Astrocyte (in vitro differentiated cells and primary cell): Measurements from ENCODE around the gene IQCK. TPM values are rescaled to one million over a fixed set of nuclear protein-coding genes. Genes with fewer than 3 reads are reported as not detected.

Source experiments
- DNase-seq: peaks from one replicate; pipeline ENCODE4 v3.0.0-alpha.2; 2010; ENCODE audit warnings: low read depth
- FAIRE-seq: peaks from 2 replicates; lab custom pipeline; 2011; peaks lifted over from hg19 to GRCh38; lab: Jason Lieb, UNC
- H2AFZ ChIP-seq: 2 replicates; pipeline ENCODE4 v1.6.0; 2012; ENCODE audit warnings: low read depth, low read length, inconsistent platforms
- H3K27ac ChIP-seq: 2 replicates; pipeline ENCODE4 v1.5.1; 2011; ENCODE audit warnings: low read depth, low read length, inconsistent platforms
- H3K27me3 ChIP-seq: 2 replicates; pipeline ENCODE4 v1.6.0; 2011; ENCODE audit warnings: low read length, inconsistent platforms; ENCODE audit not compliant: insufficient read depth
- H3K36me3 ChIP-seq: 2 replicates; pipeline ENCODE4 v1.5.1; 2011; ENCODE audit warnings: low read length, inconsistent platforms; ENCODE audit not compliant: insufficient read depth
- H3K4me1 ChIP-seq: 2 replicates; pipeline ENCODE4 v1.5.1; 2011; ENCODE audit warnings: low read length, inconsistent platforms; ENCODE audit not compliant: insufficient read depth
- H3K4me2 ChIP-seq: 2 replicates; pipeline ENCODE4 v1.6.0; 2012; ENCODE audit warnings: low read length, inconsistent platforms
- H3K4me3 ChIP-seq: 2 replicates; pipeline ENCODE4 v1.5.1; 2011; ENCODE audit warnings: low read depth, mild to moderate bottlenecking, low read length, inconsistent platforms; ENCODE audit not compliant: insufficient read depth
- H3K79me2 ChIP-seq: 2 replicates; pipeline ENCODE4 v1.6.0; 2012; ENCODE audit warnings: mild to moderate bottlenecking, low read length, inconsistent platforms; ENCODE audit not compliant: insufficient read depth
- H3K9ac ChIP-seq: 2 replicates; pipeline ENCODE4 v1.6.0; 2012; ENCODE audit warnings: mild to moderate bottlenecking, low read length, inconsistent platforms
- H3K9me3 ChIP-seq: 2 replicates; pipeline ENCODE4 v1.5.1; 2012; ENCODE audit warnings: low read depth, mild to moderate bottlenecking, low read length, inconsistent platforms; ENCODE audit not compliant: insufficient read depth
- H4K20me1 ChIP-seq: 2 replicates; pipeline ENCODE4 v1.6.0; 2012; ENCODE audit warnings: low read length, inconsistent platforms; ENCODE audit not compliant: insufficient read depth
- H3K27ac Mint-ChIP-seq: one replicate; pipeline ENCODE4 v1.8.0; 2021; ENCODE audit warnings: mild to moderate bottlenecking, mixed read lengths; ENCODE audit not compliant: unreplicated experiment
- H3K27me3 Mint-ChIP-seq: one replicate; pipeline ENCODE4 v1.8.0; 2021; ENCODE audit warnings: low read depth, mixed read lengths; ENCODE audit not compliant: unreplicated experiment
- H3K36me3 Mint-ChIP-seq: one replicate; pipeline ENCODE4 v1.8.0; 2021; ENCODE audit warnings: low read depth, mixed read lengths; ENCODE audit not compliant: unreplicated experiment
- H3K4me1 Mint-ChIP-seq: one replicate; pipeline ENCODE4 v1.8.0; 2021; ENCODE audit warnings: low read depth, mixed read lengths; ENCODE audit not compliant: unreplicated experiment
- H3K4me3 Mint-ChIP-seq: one replicate; pipeline ENCODE4 v1.8.0; 2021; ENCODE audit warnings: mild to moderate bottlenecking, moderate library complexity, mixed read lengths; ENCODE audit not compliant: unreplicated experiment
- H3K9me3 Mint-ChIP-seq: one replicate; pipeline ENCODE4 v1.8.0; 2021; ENCODE audit warnings: mild to moderate bottlenecking, mixed read lengths; ENCODE audit not compliant: unreplicated experiment
- CTCF ChIP-seq: IDR thresholded peaks from 2 replicates; pipeline ENCODE4 v1.5.1; 2011; ENCODE audit warnings: low read depth, mild to moderate bottlenecking, inconsistent platforms, low read length, moderate library complexity; ENCODE audit not compliant: insufficient read depth
- EZH2 ChIP-seq: IDR thresholded peaks from 2 replicates; pipeline ENCODE4 v1.6.1; 2012; ENCODE audit warnings: mild to moderate bottlenecking, low read length, inconsistent platforms; ENCODE audit not compliant: insufficient read depth
- total RNA-seq: library from RNA; stranded (reverse); gene quantifications from 2 replicates; pipeline ENCODE4 v1.2.1, GENCODE V29; 2021

IQCK gene
- total RNA-seq, 1 donor from 2014 or later, result 5.9 TPM

GRCh38 chr16:19872935-19873334 is 154.9 kb downstream of the IQCK start:
- H3K79me2 ChIP-seq, result no peaks in the 10 kb centered on the region
- H3K36me3 ChIP-seq, result no peaks in the 10 kb centered on the region
- Mint-ChIP-seq H3K4me3 (no peak overlapping the region), H3K36me3 (peaks cover 11% of the 10 kb centered on the region), H3K4me1 (no peaks in the 10 kb centered on the region), H3K9me3 (peaks cover 5% of the 10 kb centered on the region), H3K27me3 (peaks cover 2% of the 10 kb centered on the region), H3K27ac (no peak overlapping the region)
- no peak overlapping the region for H3K27ac ChIP-seq
- DNase-seq (no peak), FAIRE-seq (no peak)
- H3K4me2 ChIP-seq, result no peak overlapping the region
- no peak overlapping the region for H3K9ac ChIP-seq
- H3K27me3 ChIP-seq, result no peaks in the 10 kb centered on the region
- TF ChIP-seq EZH2 (no peak), CTCF (no peak)
- no peaks in the 10 kb centered on the region for H4K20me1 ChIP-seq
- H3K4me1 ChIP-seq, result no peaks in the 10 kb centered on the region
- no peak overlapping the region for H2AFZ ChIP-seq
- no peak overlapping the region for H3K4me3 ChIP-seq
- no peaks in the 10 kb centered on the region for H3K9me3 ChIP-seq

- DNase-seq (no peak), FAIRE-seq (no peak)
- Histone ChIP-seq H3K27ac (no peak overlapping the region), H3K9me3 (no peaks in the 10 kb centered on the region), H3K36me3 (no peaks in the 10 kb centered on the region), H2AFZ (no peak overlapping the region), H3K9ac (no peak overlapping the region), H3K4me1 (peaks cover 2% of the 10 kb centered on the region), H3K4me2 (no peak overlapping the region), H3K4me3 (no peak overlapping the region), H3K79me2 (no peaks in the 10 kb centered on the region), H4K20me1 (no peaks in the 10 kb centered on the region), H3K27me3 (no peaks in the 10 kb centered on the region)
- Mint-ChIP-seq H3K4me1 (peaks cover under 1% of the 10 kb centered on the region), H3K9me3 (peaks cover 3% of the 10 kb centered on the region), H3K4me3 (no peak overlapping the region), H3K36me3 (peaks cover 9% of the 10 kb centered on the region), H3K27ac (no peak overlapping the region), H3K27me3 (peaks cover 2% of the 10 kb centered on the region)
- TF ChIP-seq CTCF (no peak), EZH2 (no peak)
Measured at GRCh38 chr16:19874026-19874425, 156.0 kb downstream of the IQCK start.

GRCh38 chr16:19874851-19875546 is 156.9 kb downstream of the IQCK start:
- Mint-ChIP-seq H3K27me3 (peaks cover 2% of the 10 kb centered on the region), H3K36me3 (peaks cover 9% of the 10 kb centered on the region), H3K27ac (no peak overlapping the region), H3K4me1 (peaks cover 7% of the 10 kb centered on the region), H3K9me3 (peaks cover 3% of the 10 kb centered on the region), H3K4me3 (no peak overlapping the region)
- H3K27ac ChIP-seq, result no peak overlapping the region
- no peak overlapping the region for H3K4me2 ChIP-seq
- peaks cover 3% of the 10 kb centered on the region for H3K4me1 ChIP-seq
- DNase-seq, result no peak
- H3K27me3 ChIP-seq, result no peaks in the 10 kb centered on the region
- H3K9ac ChIP-seq, result no peak overlapping the region
- no peaks in the 10 kb centered on the region for H4K20me1 ChIP-seq
- no peak for FAIRE-seq
- H3K36me3 ChIP-seq, result no peaks in the 10 kb centered on the region
- no peaks in the 10 kb centered on the region for H3K9me3 ChIP-seq
- no peak overlapping the region for H3K4me3 ChIP-seq
- H3K79me2 ChIP-seq, result no peaks in the 10 kb centered on the region
- no peak overlapping the region for H2AFZ ChIP-seq
- TF ChIP-seq EZH2, result no peak
